Mammary epithelial cell (primary cell): ENCODE data around the gene SLIT3.
"Not testable (repeated sequence)": the region's sequence is repeated elsewhere in the genome, so short reads cannot be mapped to it uniquely, and the experiment has no call there.

ENCODE experiments used
- EZH2 ChIP-seq: IDR thresholded peaks from 2 replicates; pipeline ENCODE4 v1.6.1; 2012; ENCODE audit warnings: low read length, inconsistent platforms, borderline replicate concordance
- TF ChIP-seq, protein P1 (sequence below), 2 donors: IDR thresholded peaks in 1 of 2; conservative IDR thresholded peaks in 1 of 2; 2 replicates each; pipeline ENCODE4 v1.5.1; 2011 to 2012; ENCODE audit warnings: inconsistent platforms in 2 of 2, low read length in 2 of 2, mild to moderate bottlenecking in 2 of 2, control low read depth in 1 of 2, low read depth in 1 of 2; ENCODE audit not compliant: insufficient read depth in 1 of 2; ENCODE audit errors: extremely low read depth in 1 of 2

DNA sequence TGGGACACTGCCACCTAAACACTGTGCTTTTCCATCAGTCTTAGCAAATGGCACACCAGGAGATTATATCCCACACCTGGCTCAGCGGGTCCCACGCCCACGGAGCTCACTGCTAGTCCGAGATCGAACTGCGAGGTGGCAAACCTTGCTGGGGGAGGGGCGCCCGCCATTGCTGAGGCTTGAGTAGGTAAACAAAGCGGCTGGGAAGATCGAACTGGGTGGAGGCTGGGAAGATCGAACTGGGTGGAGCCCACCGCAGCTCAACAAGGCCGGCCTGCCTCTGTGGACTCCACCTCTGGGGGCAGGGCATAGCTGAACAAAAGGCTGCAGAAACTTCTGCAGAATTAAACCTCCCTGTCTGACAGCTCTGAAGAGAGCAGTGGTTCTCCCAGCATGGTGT lies 670.0 kb downstream of the SLIT3 start:
- TF ChIP-seq, protein P1, sequence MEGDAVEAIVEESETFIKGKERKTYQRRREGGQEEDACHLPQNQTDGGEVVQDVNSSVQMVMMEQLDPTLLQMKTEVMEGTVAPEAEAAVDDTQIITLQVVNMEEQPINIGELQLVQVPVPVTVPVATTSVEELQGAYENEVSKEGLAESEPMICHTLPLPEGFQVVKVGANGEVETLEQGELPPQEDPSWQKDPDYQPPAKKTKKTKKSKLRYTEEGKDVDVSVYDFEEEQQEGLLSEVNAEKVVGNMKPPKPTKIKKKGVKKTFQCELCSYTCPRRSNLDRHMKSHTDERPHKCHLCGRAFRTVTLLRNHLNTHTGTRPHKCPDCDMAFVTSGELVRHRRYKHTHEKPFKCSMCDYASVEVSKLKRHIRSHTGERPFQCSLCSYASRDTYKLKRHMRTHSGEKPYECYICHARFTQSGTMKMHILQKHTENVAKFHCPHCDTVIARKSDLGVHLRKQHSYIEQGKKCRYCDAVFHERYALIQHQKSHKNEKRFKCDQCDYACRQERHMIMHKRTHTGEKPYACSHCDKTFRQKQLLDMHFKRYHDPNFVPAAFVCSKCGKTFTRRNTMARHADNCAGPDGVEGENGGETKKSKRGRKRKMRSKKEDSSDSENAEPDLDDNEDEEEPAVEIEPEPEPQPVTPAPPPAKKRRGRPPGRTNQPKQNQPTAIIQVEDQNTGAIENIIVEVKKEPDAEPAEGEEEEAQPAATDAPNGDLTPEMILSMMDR (conservative IDR thresholded peaks at IDR 0.05 in 1 of 2, IDR thresholded peaks at IDR 0.05 in 1 of 2; ENCODE audit: extremely low read depth in 1 of 2, insufficient read depth in 1 of 2, low read depth in 1 of 2, low read length in 2 of 2), result not testable (repeated sequence)
- not testable (repeated sequence) for TF ChIP-seq EZH2
